HPDE6-E6E7 (cell line): ENCODE data around the gene OR2B6.
"Not testable (repeated sequence)": the region's sequence is repeated elsewhere in the genome, so short reads cannot be mapped to it uniquely, and the experiment has no call there.

Experiments used
- DNase-seq: peaks from one replicate; pipeline ENCODE4 v3.0.0; 2011; ENCODE audit warnings: missing footprints; ENCODE audit errors: extremely low spot score

Gene OR2B6

DNA sequence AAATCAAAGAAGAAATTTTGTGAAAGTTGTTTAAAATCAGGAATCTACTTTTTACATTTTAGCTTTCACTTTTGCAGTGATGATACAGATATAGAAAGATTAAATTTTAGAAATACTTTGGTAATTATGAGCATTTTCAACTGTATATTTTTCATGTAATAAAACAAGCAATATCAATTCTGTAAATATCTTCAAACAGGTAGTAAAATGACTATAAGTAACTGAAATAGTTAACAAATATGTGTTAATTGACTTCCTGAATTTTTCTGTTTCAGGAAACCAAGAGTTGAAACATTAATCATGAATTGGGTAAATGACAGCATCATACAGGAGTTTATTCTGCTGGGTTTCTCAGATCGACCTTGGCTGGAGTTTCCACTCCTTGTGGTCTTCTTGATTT lies at the start of gene OR2B6:
Gene OR2B6 (plus strand): TSS at position 301 of the 400 bp plus-strand sequence. CDS start 0 bp downstream, at position 301.
- no peak for DNase-seq

- DNase-seq, result no peak
Measured at GRCh38 chr6:27908017-27908416, 49.0 kb upstream of the OR2B6 start.

GRCh38 chr6:27911956-27912446 lies 45.0 kb upstream of the OR2B6 start, which contains the start of gene OR2B2:
TSS of gene OR2B2 (minus strand) at chr6:27912396. CDS start at chr6:27912319, 77 bp downstream.
- DNase-seq, result no peak

GRCh38 chr6:27922949-27923348 lies 34.1 kb upstream of the OR2B6 start:
- no peak for DNase-seq

GRCh38 chr6:27924179-27924578 lies 32.9 kb upstream of the OR2B6 start:
- DNase-seq, result no peak

DNA sequence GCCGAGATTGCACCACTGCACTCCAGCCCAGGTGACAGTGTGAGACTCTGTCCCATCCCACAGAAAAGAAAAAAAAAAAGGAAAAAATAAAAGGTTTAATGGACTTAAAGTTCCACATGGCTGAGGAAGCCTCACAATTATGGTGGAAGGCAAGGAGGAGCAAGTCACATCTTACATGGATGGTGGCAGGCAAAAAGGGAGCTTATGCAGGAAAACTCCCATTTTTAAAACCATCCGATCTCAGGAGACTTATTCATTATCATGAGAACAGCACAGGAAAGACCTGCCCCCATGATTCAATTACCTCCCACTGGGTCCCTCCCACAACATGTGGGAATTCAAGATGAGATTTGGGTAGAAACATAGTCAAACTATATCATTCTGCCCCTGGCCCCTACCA lies 29.0 kb upstream of the OR2B6 start:
- DNase-seq, result not testable (repeated sequence)

DNA sequence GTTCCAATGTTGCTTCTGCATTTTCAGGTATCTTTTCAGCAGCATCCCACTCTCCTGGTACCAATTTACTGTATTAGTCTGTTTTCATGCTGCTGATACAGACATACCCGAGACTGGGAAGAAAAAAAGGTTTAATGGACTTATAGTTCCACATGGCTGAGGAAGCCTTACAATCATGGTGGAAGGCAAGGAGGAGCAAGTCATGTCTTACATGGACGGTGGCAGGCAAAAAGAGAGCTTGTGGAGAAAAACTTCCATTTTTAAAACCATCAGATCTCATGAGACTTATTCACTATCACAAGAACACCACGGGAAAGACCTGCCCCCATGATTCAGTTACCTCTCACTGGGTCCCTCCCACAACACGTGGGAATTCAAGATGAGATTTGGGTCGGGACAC lies 27.1 kb upstream of the OR2B6 start:
- not testable (repeated sequence) for DNase-seq

DNA sequence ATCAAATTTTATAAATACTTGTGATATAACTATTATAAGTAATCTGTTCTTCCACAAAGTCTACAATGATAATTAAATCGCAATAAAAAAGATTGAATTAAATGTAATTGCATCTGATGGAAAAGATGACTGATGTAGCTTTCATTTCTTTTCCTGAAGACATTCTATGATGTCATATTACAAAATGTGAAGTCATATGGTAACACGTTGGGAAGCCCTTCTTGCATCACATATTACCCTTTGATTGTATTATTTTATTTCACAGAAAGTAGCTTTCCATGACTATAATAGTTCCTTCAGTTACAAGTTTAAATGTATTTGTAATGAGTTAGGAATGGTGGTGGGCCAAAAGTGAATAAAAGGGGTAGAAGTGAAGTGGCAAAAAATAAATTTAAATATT lies 25.8 kb upstream of the OR2B6 start:
- DNase-seq, result no peak

- DNase-seq, result no peak
Measured at GRCh38 chr6:27940766-27941165, 16.3 kb upstream of the OR2B6 start.

DNA sequence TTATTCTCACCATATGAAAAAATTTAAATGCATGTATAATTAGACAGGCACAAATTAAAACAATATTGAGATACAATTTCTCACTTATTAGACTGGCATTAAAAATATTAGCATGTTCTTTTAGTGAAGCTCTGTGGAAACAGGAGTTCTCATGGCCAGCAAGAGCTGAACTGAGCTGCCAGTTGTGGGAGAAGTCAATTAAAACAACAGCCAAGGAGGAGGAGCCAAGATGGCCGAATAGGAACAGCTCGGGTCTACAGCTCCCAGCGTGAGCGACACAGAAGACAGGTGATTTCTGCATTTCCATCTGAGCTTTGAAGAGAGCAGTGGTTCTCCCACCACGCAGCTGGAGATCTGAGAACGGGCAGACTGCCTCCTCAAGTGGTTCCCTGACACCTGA lies 14.0 kb upstream of the OR2B6 start:
- DNase-seq, result not testable (repeated sequence)

DNA sequence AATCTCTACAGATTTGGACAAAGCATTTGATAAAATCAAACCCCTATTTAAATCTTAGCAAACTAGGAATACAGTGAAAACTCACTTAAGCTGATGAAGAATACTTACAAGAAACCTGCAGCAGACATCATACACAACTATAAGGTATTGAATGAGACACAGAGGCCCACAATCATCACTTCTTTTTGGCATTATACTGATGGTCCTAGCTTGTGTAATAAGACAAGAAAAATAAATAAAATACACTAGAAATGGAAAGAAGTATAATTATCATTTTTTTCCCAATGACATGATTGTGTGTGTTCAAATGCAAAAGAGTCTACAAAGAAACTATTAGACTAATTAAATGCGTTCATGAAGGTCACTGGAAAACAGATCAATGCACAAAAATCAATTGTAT lies 8.8 kb upstream of the OR2B6 start:
- no peak for DNase-seq

DNA sequence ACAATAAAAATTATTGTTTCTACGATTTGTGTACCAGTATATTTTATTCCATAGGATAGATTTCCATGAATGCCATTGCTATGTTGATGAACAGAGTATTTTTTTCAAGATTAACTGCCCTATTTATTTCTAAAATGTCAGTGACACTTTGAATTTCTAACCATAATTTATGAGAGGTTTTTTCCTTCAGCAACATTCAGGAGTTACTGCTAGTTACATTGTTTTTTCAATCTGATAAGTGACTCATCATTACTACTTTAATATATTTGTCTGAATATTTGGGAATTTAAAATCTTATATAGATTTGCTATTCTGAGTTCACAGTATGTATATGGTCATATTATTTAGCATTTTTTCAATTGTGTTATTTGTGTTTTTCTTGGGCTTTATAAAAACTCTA lies 6.0 kb upstream of the OR2B6 start:
- no peak for DNase-seq

GRCh38 chr6:27957516-27957915 lies 475 bp downstream of the OR2B6 start:
- DNase-seq, result no peak

GRCh38 chr6:27962506-27962905 lies 5.5 kb downstream of the OR2B6 start:
- no peak for DNase-seq

- no peak for DNase-seq
Measured at GRCh38 chr6:27966044-27966443, 9.0 kb downstream of the OR2B6 start.

- DNase-seq, result no peak
Measured at GRCh38 chr6:27966816-27967426, 9.9 kb downstream of the OR2B6 start.

DNA sequence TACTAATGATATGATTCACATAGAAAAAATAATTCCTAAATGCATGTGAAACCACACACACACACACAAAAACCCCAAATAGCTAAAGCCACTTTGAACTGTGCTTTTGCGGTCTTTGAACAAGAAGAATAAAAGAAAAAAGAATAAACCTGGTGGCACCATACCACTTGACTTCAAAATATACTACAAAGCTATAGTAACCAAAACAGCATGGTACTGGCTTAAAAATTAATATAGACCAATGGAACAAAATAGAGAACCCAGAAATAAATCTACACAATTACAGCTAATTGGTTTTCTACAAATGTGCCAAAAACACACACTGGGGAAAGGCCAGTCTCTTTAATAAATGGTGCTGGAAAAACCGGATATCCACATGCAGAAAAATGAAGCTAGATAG lies 13.4 kb downstream of the OR2B6 start:
- DNase-seq, result no peak

DNA sequence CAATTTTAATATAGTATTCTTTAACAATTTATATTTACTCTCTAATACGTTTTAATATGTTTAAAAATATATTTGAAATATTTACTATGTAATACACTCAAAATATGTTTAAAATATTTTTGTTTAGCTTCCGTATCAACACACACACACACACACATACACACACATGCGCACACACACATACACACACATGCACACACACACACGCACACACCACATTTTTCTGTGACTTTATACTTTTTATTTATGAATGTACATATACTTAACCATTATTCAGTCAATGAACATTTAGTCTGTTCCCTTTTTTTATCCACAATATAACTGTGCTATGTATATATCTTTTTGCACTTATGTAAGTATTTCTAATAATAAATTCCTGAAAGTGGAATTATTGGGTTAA lies 15.7 kb downstream of the OR2B6 start:
- no peak for DNase-seq

DNA sequence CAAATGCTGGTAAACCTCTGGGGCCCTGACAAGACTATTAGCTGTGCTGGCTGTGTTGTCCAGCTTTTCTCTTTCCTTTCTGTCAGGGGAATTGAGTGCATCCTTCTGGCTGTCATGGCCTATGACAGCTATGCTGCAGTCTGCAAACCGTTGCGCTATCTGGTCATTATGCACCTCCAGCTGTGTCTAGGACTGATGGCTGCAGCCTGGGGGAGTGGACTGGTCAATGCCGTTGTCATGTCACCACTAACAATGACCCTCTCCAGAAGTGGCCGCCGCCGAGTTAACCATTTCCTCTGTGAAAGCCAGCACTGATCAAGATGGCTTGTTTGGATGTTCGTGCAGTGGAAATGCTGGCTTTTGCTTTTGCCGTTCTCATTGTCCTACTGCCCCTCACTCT lies 20.3 kb downstream of the OR2B6 start:
- no peak for DNase-seq

- DNase-seq, result no peak
Measured at GRCh38 chr6:27978705-27979104, 21.7 kb downstream of the OR2B6 start.

GRCh38 chr6:27980111-27980510 lies 23.1 kb downstream of the OR2B6 start:
- DNase-seq, result no peak

DNA sequence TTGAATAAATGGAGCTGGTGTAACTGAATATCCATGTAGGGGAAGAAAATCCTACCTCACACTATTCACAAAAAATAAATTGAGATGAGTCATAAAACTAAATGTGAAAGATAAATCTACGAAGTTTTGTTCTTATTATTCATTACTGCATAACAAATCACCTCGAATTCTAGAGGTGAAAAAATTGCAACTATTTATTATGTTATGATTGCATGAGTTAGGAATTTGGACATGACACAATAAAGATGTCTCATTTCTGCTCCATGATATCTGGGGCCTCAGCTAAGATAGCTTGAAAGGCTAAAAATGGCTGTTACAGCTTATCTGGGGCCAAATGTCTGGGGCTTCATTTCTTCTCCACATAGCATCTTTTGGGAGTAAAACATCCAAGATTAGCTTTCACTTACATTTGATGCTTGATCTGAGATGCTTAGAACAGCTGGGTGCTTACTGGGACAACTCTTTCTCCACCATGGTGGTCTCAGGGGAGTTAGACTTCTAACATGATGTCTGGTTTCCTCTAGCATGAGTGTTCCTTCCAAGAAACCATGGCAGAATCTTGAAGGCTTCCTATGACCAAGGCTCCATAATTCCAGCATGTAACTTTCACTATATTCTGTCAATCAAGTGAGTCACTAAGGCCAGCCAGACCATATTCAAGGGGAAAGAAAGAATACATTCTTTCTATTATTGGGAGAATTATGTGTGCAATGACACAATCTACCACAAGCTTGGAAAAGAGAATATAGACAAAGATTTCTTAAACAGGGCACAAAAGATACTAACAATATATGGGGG lies 30.1 kb downstream of the OR2B6 start:
- no peak for DNase-seq

- no peak for DNase-seq
Measured at GRCh38 chr6:27994616-27995015, 37.6 kb downstream of the OR2B6 start.
